K562 (cell line): Measurements from ENCODE around the gene KLHL18. TPM values are rescaled to one million over a fixed set of nuclear protein-coding genes. Genes with fewer than 3 reads are reported as not detected.

Experiments used
- ATAC-seq: fragments of 200-7000 bp; cut with Tn5 transposase; 3 replicates; pipeline ENCODE4 v1.9.1; 2020; ENCODE audit warnings: moderate library complexity
- BruUV-seq: library from RNA; stranded (reverse); fragments of 400-500 nt; replicated peaks from 2 replicates; lab custom pipeline; 2021; lab: Mats Ljungman, UMichigan
- CTCF ChIA-PET: fragments of 300-600 bp; formaldehyde crosslinking; extraction: SDS; loops from one replicate; lab custom pipeline; 2021; ENCODE audit warnings: low intra/inter-chr PET ratio; lab: Yijun Ruan, JAX
- POLR2A ChIA-PET: fragments of 300-600, 350-650 bp; sonication (Branson Sonifier 250); formaldehyde crosslinking; extraction: SDS; loops from one replicate; lab custom pipeline; 2021; ENCODE audit warnings: antibody characterized with exemption, inconsistent platforms; lab: Yijun Ruan, JAX
- DNase-seq, 4 experiments: peaks; one replicate each; pipeline versions ENCODE4 v3.0.0 to v3.0.0-alpha.2; 2011 to 2018; ENCODE audit warnings: low spot score in 3 of 4, mixed read lengths in 3 of 4; ENCODE audit errors: extremely low read depth in 1 of 4
- FAIRE-seq: peaks from 2 replicates; lab custom pipeline; 2011; peaks lifted over from hg19 to GRCh38; lab: Jason Lieb, UNC
- H2AFZ ChIP-seq: 2 replicates; pipeline ENCODE4 v1.6.0; 2011; ENCODE audit warnings: low read depth, low read length, control low read depth, inconsistent platforms
- H3K27ac ChIP-seq: fragments of 200-600 bp; 3 replicates; pipeline ENCODE4 v1.8.0; 2011; ENCODE audit warnings: low read depth, mild to moderate bottlenecking, control low read depth, inconsistent platforms, low read length, moderate library complexity, mixed read lengths; ENCODE audit errors: extremely low read depth
- H3K27me3 ChIP-seq, 2 experiments: fragments of 300-600 bp in 1 of 2; 2 replicates in 1 of 2; 3 replicates in 1 of 2; pipeline versions ENCODE4 v1.6.0 to v1.8.0; 2011; ENCODE audit warnings: inconsistent platforms in 2 of 2, low read length in 2 of 2, mild to moderate bottlenecking in 1 of 2, mixed read lengths in 1 of 2, moderate library complexity in 1 of 2; ENCODE audit not compliant: control insufficient read depth in 2 of 2, insufficient read depth in 2 of 2
- H3K36me3 ChIP-seq: fragments of 300-600 bp; 3 replicates; pipeline ENCODE4 v1.8.0; 2011; ENCODE audit warnings: mild to moderate bottlenecking, low read length, inconsistent platforms; ENCODE audit not compliant: control insufficient read depth, insufficient read depth
- H3K4me1 ChIP-seq, 2 experiments: fragments of 200-600 bp in 1 of 2; replicated peaks in 1 of 2; 2 replicates in 1 of 2; 3 replicates in 1 of 2; pipeline versions ENCODE4 v1.5.1 to v1.8.0; 2011; ENCODE audit warnings: inconsistent platforms in 2 of 2, low read length in 2 of 2, mild to moderate bottlenecking in 1 of 2, mixed read lengths in 1 of 2, moderate library complexity in 1 of 2; ENCODE audit not compliant: control insufficient read depth in 2 of 2, insufficient read depth in 2 of 2
- H3K4me2 ChIP-seq: 2 replicates; pipeline ENCODE4 v1.6.1; 2011; ENCODE audit warnings: low read length, control low read depth, inconsistent platforms, mixed read lengths; ENCODE audit not compliant: insufficient read depth
- H3K4me3 ChIP-seq: fragments of 200-600 bp; sonication (generic), shearing (Covaris generic); 2 replicates; pipeline ENCODE4 v1.5.1; 2016; ENCODE audit warnings: control low read depth, inconsistent platforms
- H3K79me2 ChIP-seq: fragments of 200-600 bp; 3 replicates; pipeline ENCODE4 v1.8.0; 2011; ENCODE audit warnings: low read length, inconsistent platforms; ENCODE audit not compliant: control insufficient read depth, insufficient read depth
- H3K9ac ChIP-seq, 2 experiments: 2 replicates each; pipeline versions ENCODE4 v1.6.0 to v1.6.1; 2011; ENCODE audit warnings: low read depth in 2 of 2, low read length in 2 of 2, control low read depth in 1 of 2, inconsistent platforms in 1 of 2, mild to moderate bottlenecking in 1 of 2, mixed read lengths in 1 of 2; ENCODE audit not compliant: insufficient read depth in 1 of 2
- H3K9me1 ChIP-seq: one replicate; pipeline ENCODE4 v1.6.0; 2011; ENCODE audit warnings: inconsistent platforms, mild to moderate bottlenecking, low read length, moderate library complexity; ENCODE audit not compliant: control insufficient read depth, insufficient read depth
- H3K9me3 ChIP-seq: replicated peaks from 2 replicates; pipeline ENCODE4 v1.5.1; 2011; ENCODE audit warnings: low read depth, low read length, inconsistent platforms; ENCODE audit not compliant: control insufficient read depth, insufficient read depth
- H4K20me1 ChIP-seq: replicated peaks from 2 replicates; pipeline ENCODE4 v1.6.1; 2011; ENCODE audit warnings: low read length, inconsistent platforms, mixed read lengths; ENCODE audit not compliant: control insufficient read depth, insufficient read depth
- CSDE1 ChIP-seq, 2 experiments: fragments of 450-650 bp; IDR thresholded peaks; 2 replicates each; pipeline ENCODE4 v1.6.1; 2016; ENCODE audit warnings: mild to moderate bottlenecking in 1 of 2
- DPF2 ChIP-seq: fragments of 450-650 bp; IDR thresholded peaks from 2 replicates; pipeline ENCODE4 v1.6.1; 2016
- FOXK2 ChIP-seq, 2 experiments: fragments of 450-650 bp; IDR thresholded peaks in 1 of 2; conservative IDR thresholded peaks in 1 of 2; 2 replicates each; pipeline ENCODE4 v1.6.1; 2016; ENCODE audit warnings: low read depth in 2 of 2, mild to moderate bottlenecking in 1 of 2
- GABPB1 ChIP-seq: sonication (generic); formaldehyde crosslinking; IDR thresholded peaks from 2 replicates; pipeline ENCODE4 v1.8.0; 2022; ENCODE audit warnings: mild to moderate bottlenecking, missing genetic modification reagents
- HCFC1 ChIP-seq: IDR thresholded peaks from 2 replicates; pipeline ENCODE4 v1.6.1; 2012; ENCODE audit warnings: low read depth, low read length, improper control_type of control experiment
- MCM7 ChIP-seq, 2 experiments: fragments of 450-650 bp; IDR thresholded peaks; 2 replicates each; pipeline ENCODE4 v1.6.1; 2016 to 2018
- NR2C1 ChIP-seq, 2 experiments: fragments of 450-650 bp; IDR thresholded peaks; 2 replicates each; pipeline ENCODE4 v1.6.1; 2017; ENCODE audit warnings: mild to moderate bottlenecking in 2 of 2, antibody characterized with exemption in 1 of 2, inconsistent platforms in 1 of 2, missing compliant biosample characterization in 1 of 2, missing genetic modification characterization in 1 of 2
- ZBTB49 ChIP-seq: sonication (generic); formaldehyde crosslinking; IDR thresholded peaks from 2 replicates; pipeline ENCODE4 v1.8.0; 2022; ENCODE audit warnings: missing genetic modification reagents, mild to moderate bottlenecking, borderline replicate concordance
- ZNF146 ChIP-seq: IDR thresholded peaks from one replicate; pipeline ENCODE4 v1.6.1; 2018; ENCODE audit warnings: missing compliant biosample characterization; ENCODE audit not compliant: unreplicated experiment
- ZNF444 ChIP-seq: fragments of 250-450 bp; sonication (Bioruptor Pico); IDR thresholded peaks from 2 replicates; pipeline ENCODE4 v1.4.0; 2020; ENCODE audit warnings: mild to moderate bottlenecking, moderate library complexity
- ZNF551 ChIP-seq: fragments of 250-450 bp; sonication (Bioruptor Pico); IDR thresholded peaks from 2 replicates; pipeline ENCODE4 v1.5.0; 2021; ENCODE audit warnings: mild to moderate bottlenecking, moderate library complexity
- ZNF764 ChIP-seq: fragments of 250-450 bp; sonication (Bioruptor Pico); IDR thresholded peaks from 2 replicates; pipeline ENCODE4 v1.4.0; 2020; ENCODE audit warnings: low read depth, mild to moderate bottlenecking, moderate library complexity
- in situ Hi-C: fragments of 300-500 bp; cut with MboI; formaldehyde crosslinking; loops from 4 replicates; pipeline ENCODE4 v1.15.0; 2018; ENCODE audit warnings: inconsistent platforms, mixed read lengths
- intact Hi-C: fragments of 100-400 bp; cut with micrococcal nuclease; formaldehyde crosslinking; loops from 2 replicates; pipeline ENCODE4 v1.14.2; 2022
- polyA plus RNA-seq, 8 experiments: library from polyadenylated mRNA; depleted of rRNA in 4 of 8; stranded (reverse) in 5 of 8; unstranded in 3 of 8; fragments of >200 nt; fragmentation: Nextera tagmentation in 2 of 8; fragmentation: Illumina TruSeq in 1 of 8; extraction: Ambion mirVana in 2 of 8; extraction: Trizol in 1 of 8; gene quantifications; 2 replicates each; pipeline versions ENCODE4 v1.2.1 to v1.2.3, GENCODE V29; 2011 to 2014; ENCODE audit warnings: inconsistent platforms in 1 of 8, missing spikeins in 1 of 8
- total RNA-seq, 7 experiments: library from RNA; depleted of rRNA in 6 of 7; stranded (reverse); fragments of >200 nt in 6 of 7; fragmentation: Illumina TruSeq in 2 of 7; extraction: Trizol in 2 of 7; gene quantifications; 2 replicates each; pipeline versions ENCODE4 v1.2.1 to v1.2.3, GENCODE V29; 2011 to 2021; ENCODE audit warnings: low replicate concordance in 1 of 7

KLHL18 gene
- total and polyA plus RNA-seq, 9 of the 15 experiments (the other 6 are each of a cell fraction or from before 2014, with no cell fraction given): 26.7 to 97.5 (median 48.7) TPM

- TF ChIP-seq ZBTB49 (CRISPR knock-in tag) (no peak), MCM7 (IDR thresholded peaks at IDR 0.05) (no peak), ZNF444 (CRISPR knock-in tag) (no peak), ZNF764 (CRISPR knock-in tag) (no peak), HCFC1 (no peak), FOXK2 (conservative IDR thresholded peaks at IDR 0.05 in 1 of 2, IDR thresholded peaks at IDR 0.05 in 1 of 2; ENCODE audit: low read depth in 2 of 2) (no peak), DPF2 (no peak)
- TF ChIP-seq, all 486 proteins: peak for 4
Measured at GRCh38 chr3:47377186-47377585, 94.4 kb downstream of the KLHL18 start (continued).

- Histone ChIP-seq H3K9me3 (no peaks in the 10 kb centered on the region), H3K9ac (0 out of 4 replicates have a peak overlapping the region, but pooled peaks of 1 of the 2 experiments have one; percentile 95), H3K27ac (no peak overlapping the region), H3K27me3 (no peaks in the 10 kb centered on the region), H2AFZ (peak overlapping the region; percentile 91), H3K36me3 (peaks cover 11% of the 10 kb centered on the region; the same call in 1 of the 3 replicates), H3K4me2 (peak overlapping the region; percentile 93), H3K4me1 (peaks cover 30% of the 10 kb centered on the region in 2 experiments), H3K9me1 (no peaks in the 10 kb centered on the region), H3K79me2 (peaks cover 48% of the 10 kb centered on the region), H4K20me1 (peaks cover 13% of the 10 kb centered on the region), H3K4me3 (no peak overlapping the region)
- CTCF ChIA-PET: no interaction called here
- POLR2A ChIA-PET: interaction anchor here (0.6 to 2.4 kb wide), 11 partner anchors 11 to 297 kb away, joined by 3 to 13 read pairs (median 4); no protein-coding TSS in a partner anchor
- BruUV-seq: no TSS peak
- TF ChIP-seq ZNF551 (CRISPR knock-in tag) (0 out of 2 replicates have a peak, but pooled peaks have one; percentile 43), NR2C1 (IDR thresholded peaks at IDR 0.05) (no peak), NR2C1 (tag; IDR thresholded peaks at IDR 0.05) (no peak), GABPB1 (CRISPR knock-in tag) (no peak), ZNF146 (CRISPR knock-in tag) (peak; percentile 44), CSDE1 (IDR thresholded peaks at IDR 0.05) (peak in 1 of 2 experiments; percentile 44; a peak in 1 of 4 replicates)
- no peak for FAIRE-seq
- intact Hi-C loops: loop anchor here (10.0 kb wide), 3 partner anchors 364 to 674 kb away; partner anchors contain the start of genes MYL3 and TMIE
- in situ Hi-C loops: no loop called here
- no peak for ATAC-seq
- no peak for DNase-seq
Measured at GRCh38 chr3:47378869-47379268, 96.1 kb downstream of the KLHL18 start.
